Measurements from ENCODE around the gene LILRB3.
"Not testable (repeated sequence)": the region's sequence is repeated elsewhere in the genome, so short reads cannot be mapped to it uniquely, and the experiment has no call there.

DNA sequence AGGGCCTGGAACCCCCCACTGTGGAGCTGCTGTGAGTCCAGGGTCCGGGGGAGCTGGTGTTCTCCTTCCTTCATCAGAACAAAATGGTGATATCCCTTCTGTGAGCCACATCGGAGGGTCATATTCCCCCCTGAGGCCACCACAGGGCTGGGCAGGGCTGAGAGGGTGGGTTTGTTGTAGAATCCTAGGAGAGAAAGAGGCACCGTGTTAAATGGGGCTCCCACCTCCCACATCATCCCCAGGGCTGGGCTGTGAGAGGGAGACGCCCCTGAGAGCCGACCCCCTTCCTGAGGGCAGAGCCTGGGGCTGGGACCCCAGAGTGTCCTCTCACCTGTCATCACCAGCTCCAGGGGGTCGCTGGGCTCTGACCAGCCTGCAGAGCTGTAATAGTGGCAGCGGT lies 860 bp downstream of the LILRB3 start:
- TF ChIP-seq POLR2A, CTCF (IDR thresholded peaks at IDR 0.05): not testable (repeated sequence)
